HG02884 (cell line): ENCODE data around the gene TBK1.
"Not testable (repeated sequence)": the region's sequence is repeated elsewhere in the genome, so short reads cannot be mapped to it uniquely, and the experiment has no call there.

ENCODE experiments used
- ATAC-seq: cut with Tn5 transposase; IDR thresholded peaks from one replicate; pipeline ENCODE4 v1.9.1; 2021; ENCODE audit warnings: mild to moderate bottlenecking, moderate library complexity; ENCODE audit not compliant: unreplicated experiment

Gene TBK1

GRCh38 chr12:64538121-64538520 is 86.2 kb downstream of the TBK1 start:
- ATAC-seq, result no peak

- ATAC-seq, result not testable (repeated sequence)
Observed at GRCh38 chr12:64542409-64543047, 90.6 kb downstream of the TBK1 start.

- no peak for ATAC-seq
Observed at GRCh38 chr12:64544371-64545080, 92.6 kb downstream of the TBK1 start.

- ATAC-seq, result no peak
Observed at GRCh38 chr12:64545081-64545382, 93.1 kb downstream of the TBK1 start.

DNA sequence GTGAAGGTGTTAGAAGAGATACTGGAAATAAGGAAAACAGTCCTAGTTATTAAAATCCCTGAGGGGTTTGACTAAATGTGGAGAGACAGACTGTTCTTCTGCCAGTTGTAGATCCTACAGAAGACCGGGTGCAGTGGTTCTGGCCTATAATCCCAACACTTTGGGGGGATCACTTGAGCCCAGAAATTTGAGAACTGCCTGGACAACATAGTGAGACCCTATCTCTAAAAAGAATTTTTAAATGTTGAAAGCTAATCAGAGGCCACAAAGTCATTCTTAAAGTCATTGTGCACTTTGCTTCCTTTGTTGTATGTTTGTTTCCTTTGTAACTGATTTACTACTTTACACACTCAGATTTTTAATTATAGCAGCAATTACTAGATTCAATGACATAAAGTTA is 97.2 kb downstream of the TBK1 start:
- ATAC-seq, result no peak

DNA sequence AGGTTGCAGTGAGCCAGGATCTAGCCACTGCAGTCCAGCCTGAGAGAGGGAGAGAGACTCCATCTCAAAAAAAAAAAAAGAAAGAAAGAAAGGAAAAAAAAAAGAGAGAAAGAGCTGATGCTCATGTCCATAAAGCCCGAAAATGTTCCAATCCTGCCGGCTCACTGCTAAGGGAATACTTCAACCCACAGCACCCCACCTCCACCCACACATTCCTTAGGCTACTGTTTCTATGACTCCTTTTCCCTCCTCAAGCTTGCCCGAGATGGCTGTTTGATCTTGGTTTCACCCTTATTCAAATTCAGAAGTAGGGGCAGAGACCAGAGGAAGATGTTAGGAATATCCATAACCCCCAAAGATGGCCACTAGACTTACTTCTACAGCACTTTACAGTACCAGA is 98.8 kb downstream of the TBK1 start:
- ATAC-seq, result no peak

DNA sequence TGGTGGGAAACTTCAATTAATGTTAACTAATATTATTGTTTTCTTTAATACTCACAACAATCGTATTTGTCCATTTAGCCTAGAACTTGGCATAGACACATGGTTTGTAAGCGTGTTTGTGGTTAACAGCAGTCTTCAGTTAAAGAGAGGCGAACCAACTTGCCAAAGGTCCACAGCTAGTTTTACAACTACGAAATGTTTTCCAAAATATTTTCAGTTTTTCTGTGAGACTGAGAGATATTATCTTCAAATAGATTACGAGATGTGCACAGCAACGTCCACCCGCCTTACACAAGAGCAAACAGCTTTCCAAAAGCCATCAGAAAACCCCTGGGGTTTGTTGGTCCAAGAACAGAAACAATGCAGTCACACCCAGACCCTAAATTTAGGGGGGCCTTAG is 99.8 kb downstream of the TBK1 start:
- ATAC-seq, result no peak
